ENCODE results near the gene AFF4. TPM values are rescaled to one million over a fixed set of nuclear protein-coding genes. Genes with fewer than 3 reads are reported as not detected.

The AFF4 gene
- total and polyA plus RNA-seq, 4 donors, result 8.9 to 103 (median 41.9) TPM

DNA sequence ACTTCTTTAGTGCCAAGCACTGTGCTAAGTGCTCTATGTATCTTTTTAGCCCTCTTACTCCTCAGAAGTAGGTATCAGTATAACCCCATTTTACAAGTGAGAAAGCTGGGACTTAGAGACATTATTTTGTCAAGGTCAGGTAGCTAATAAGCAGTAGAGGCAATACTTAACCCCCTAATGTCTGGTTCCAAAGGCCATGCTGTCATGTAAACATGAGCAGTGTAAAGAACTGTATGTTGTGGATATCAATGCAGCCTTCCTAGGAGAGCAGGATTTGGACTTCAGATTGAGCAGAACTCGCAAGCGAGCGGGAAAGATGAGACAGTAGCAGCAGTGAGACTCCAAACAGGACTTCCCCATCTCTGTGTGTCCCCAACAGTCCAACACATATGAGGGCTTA lies 129.4 kb downstream of the AFF4 start:
- Histone ChIP-seq H3K9ac (ENCODE audit: insufficient read depth in 1 of 2, low read length in 2 of 2) (no peak overlapping the region), H3K36me3 (ENCODE audit: control insufficient read depth in 4 of 4, insufficient read depth in 4 of 4, low read length in 4 of 4) (no peaks in the 10 kb centered on the region), H3K4me3 (no peak overlapping the region), H3K27ac (ENCODE audit: low read depth in 1 of 2, low read length in 1 of 2) (no peak overlapping the region), H3K4me1 (ENCODE audit: control insufficient read depth in 5 of 5, insufficient read depth in 5 of 5, low read length in 5 of 5) (peaks cover 0 to 6% (median 0%) of the 10 kb centered on the region in 5 donors), H3K27me3 (ENCODE audit: control insufficient read depth in 3 of 3, insufficient read depth in 3 of 3, low read length in 2 of 3) (peaks cover 0 to 7% (median 5%) of the 10 kb centered on the region in 3 donors), H3K9me3 (ENCODE audit: control insufficient read depth in 4 of 4, insufficient read depth in 3 of 4, low read length in 3 of 4) (peaks cover 0 to 2% (median 0%) of the 10 kb centered on the region in 4 donors)
- ATAC-seq (ENCODE audit: insufficient read depth, low FRiP score) (no peak), DNase-seq (no peak)
- TF ChIP-seq, protein P1, sequence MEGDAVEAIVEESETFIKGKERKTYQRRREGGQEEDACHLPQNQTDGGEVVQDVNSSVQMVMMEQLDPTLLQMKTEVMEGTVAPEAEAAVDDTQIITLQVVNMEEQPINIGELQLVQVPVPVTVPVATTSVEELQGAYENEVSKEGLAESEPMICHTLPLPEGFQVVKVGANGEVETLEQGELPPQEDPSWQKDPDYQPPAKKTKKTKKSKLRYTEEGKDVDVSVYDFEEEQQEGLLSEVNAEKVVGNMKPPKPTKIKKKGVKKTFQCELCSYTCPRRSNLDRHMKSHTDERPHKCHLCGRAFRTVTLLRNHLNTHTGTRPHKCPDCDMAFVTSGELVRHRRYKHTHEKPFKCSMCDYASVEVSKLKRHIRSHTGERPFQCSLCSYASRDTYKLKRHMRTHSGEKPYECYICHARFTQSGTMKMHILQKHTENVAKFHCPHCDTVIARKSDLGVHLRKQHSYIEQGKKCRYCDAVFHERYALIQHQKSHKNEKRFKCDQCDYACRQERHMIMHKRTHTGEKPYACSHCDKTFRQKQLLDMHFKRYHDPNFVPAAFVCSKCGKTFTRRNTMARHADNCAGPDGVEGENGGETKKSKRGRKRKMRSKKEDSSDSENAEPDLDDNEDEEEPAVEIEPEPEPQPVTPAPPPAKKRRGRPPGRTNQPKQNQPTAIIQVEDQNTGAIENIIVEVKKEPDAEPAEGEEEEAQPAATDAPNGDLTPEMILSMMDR (IDR thresholded peaks at IDR 0.05; ENCODE audit: control extremely low read depth, extremely low read depth), result no peak
- WGBS, 2 donors, result 96 to 97% methylated on average over 3 of the region's 3 CpGs

DNA sequence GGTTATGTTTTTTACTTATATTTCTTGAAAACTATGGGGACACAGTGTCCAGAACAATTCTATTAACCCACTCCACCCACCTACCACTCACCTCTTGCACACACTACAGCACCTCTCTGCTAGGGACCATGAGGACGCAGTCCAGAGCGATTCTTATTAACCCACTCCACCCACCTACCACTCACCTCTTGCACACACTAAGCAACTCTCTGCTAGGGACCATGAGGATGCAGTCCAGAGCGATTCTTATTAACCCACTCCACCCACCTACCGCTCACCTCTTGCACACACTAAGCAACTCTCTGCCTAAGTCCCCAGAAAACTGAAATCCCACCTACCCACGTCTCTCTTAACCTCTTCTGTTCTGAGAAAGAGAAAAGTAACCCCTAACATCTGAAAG lies 130.8 kb downstream of the AFF4 start:
- no peak overlapping the region for H3K4me3 ChIP-seq
- TF ChIP-seq, protein P1 (IDR thresholded peaks at IDR 0.05; ENCODE audit: control extremely low read depth, extremely low read depth), result no peak
- H3K36me3 ChIP-seq (ENCODE audit: control insufficient read depth in 4 of 4, insufficient read depth in 4 of 4, low read length in 4 of 4), result no peaks in the 10 kb centered on the region
- WGBS, 2 donors, result 93 to 96% methylated on average over 5 of the region's 5 CpGs
- H3K9me3 ChIP-seq (ENCODE audit: control insufficient read depth in 4 of 4, insufficient read depth in 3 of 4, low read length in 3 of 4), result peaks cover 0 to 2% (median 0%) of the 10 kb centered on the region in 4 donors
- H3K9ac ChIP-seq (ENCODE audit: insufficient read depth in 1 of 2, low read length in 2 of 2), result no peak overlapping the region
- no peak for ATAC-seq (ENCODE audit: insufficient read depth, low FRiP score)
- DNase-seq, result no peak
- H3K27me3 ChIP-seq (ENCODE audit: control insufficient read depth in 3 of 3, insufficient read depth in 3 of 3, low read length in 2 of 3), result peaks cover 0 to 10% (median 8%) of the 10 kb centered on the region in 3 donors
- peaks cover 0 to 6% (median 0%) of the 10 kb centered on the region in 5 donors for H3K4me1 ChIP-seq (ENCODE audit: control insufficient read depth in 5 of 5, insufficient read depth in 5 of 5, low read length in 5 of 5)
- no peak overlapping the region for H3K27ac ChIP-seq (ENCODE audit: low read depth in 1 of 2, low read length in 1 of 2)

DNA sequence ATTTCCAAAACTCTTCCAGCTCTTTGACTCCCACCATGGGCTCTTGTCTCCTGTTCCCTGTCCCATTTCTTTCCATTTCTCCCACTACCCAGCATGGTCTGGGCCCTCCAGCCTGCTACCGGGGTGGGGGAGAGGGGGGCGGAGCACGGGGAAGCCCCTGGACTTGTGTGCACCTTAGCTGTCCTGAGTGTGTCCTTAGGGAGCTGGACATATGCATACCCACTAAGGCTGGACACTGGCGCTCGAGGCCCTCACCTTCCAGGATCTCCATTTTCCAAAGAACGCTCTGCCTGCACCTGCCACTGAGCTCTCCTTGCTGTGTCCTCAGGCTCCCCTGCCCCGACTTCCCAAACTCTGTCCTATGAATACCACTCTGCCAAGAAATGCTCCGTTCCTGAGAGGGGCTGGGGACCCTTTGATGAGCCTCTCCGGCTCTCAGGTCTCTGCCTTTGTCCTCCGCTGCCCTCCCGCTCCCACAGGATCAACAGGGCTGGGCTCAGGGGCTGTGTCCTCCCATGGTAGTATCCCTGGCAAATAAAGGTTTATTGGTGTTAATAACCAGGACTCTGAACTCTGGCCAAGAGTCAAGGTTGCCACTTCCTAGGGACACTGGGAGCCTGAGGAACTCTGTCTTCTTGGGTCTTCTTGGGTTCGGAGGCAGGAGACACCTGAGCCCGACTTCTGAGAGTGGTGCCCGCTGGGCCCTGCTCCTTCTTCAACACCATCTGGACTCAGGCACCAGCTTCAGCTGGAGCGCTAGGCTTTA lies 132.2 kb downstream of the AFF4 start:
- no peak overlapping the region for H3K9ac ChIP-seq (ENCODE audit: insufficient read depth in 1 of 2, low read length in 2 of 2)
- 87 to 94% methylated on average over 15 of the region's 15 CpGs for whole genome bisulfite sequencing, 2 donors
- peaks cover 0 to 2% (median 0%) of the 10 kb centered on the region in 4 donors for H3K9me3 ChIP-seq (ENCODE audit: control insufficient read depth in 4 of 4, insufficient read depth in 3 of 4, low read length in 3 of 4)
- DNase-seq, result no peak
- TF ChIP-seq, protein P1 (IDR thresholded peaks at IDR 0.05; ENCODE audit: control extremely low read depth, extremely low read depth), result no peak
- H3K4me3 ChIP-seq, result peak overlapping the region; percentile 69
- no peak for ATAC-seq (ENCODE audit: insufficient read depth, low FRiP score)
- H3K27me3 ChIP-seq (ENCODE audit: control insufficient read depth in 3 of 3, insufficient read depth in 3 of 3, low read length in 2 of 3), result peaks cover 0 to 13% (median 9%) of the 10 kb centered on the region in 3 donors
- H3K4me1 ChIP-seq (ENCODE audit: control insufficient read depth in 5 of 5, insufficient read depth in 5 of 5, low read length in 5 of 5), result peaks cover 0 to 6% (median 3%) of the 10 kb centered on the region in 5 donors
- H3K27ac ChIP-seq (ENCODE audit: low read depth in 1 of 2, low read length in 1 of 2), result peak overlapping the region in 1 of 2 donors; percentile 91
- no peaks in the 10 kb centered on the region for H3K36me3 ChIP-seq (ENCODE audit: control insufficient read depth in 4 of 4, insufficient read depth in 4 of 4, low read length in 4 of 4)

All from lung (tissue), 12 donors.